ENCODE measurements around the gene C20orf144.

C20orf144 gene

DNA sequence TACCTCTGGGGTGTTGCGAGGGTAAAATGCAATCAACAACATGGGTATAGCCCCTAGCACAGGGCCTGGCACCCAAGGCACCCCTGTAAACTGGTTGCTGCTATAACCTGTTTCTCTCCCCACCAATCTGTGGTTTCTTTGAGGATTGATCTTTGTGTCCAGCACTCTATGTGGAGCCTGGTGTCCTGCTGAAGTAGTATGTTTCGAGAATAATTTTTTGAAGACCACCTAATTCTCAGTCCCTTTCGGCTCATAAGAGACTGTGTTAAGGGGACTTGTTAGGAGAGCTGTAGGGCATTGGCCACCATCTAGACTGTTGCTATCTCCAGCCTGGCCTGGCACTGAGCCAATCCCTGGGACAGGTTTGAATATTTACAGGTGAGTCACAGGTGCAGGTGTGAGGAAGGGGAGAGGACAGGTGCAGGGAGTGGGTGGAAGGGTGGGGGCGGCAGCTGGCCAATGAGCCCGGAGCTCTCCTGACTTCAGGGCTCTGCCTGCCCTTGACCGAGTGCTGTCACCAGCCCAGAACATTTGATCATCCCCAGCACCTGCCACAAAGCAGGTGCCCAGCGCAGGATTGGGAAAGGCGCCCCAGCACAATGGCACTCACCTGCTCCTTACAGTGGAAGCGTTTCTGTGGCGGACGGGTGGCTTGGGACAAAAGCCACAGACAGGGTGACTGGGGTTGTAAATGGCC lies 8.1 kb upstream of the C20orf144 start:
- Histone ChIP-seq H4K20me1 (peaks cover 0 to 46% (median 0%) of the 10 kb centered on the region in 11 experiments; a peak in 6 of 22 replicates), H3K27me3 (no peaks in the 10 kb centered on the region), H3K9ac (no peak overlapping the region), H3K9me3 (replicated peaks in 1 of 11) (no peaks in the 10 kb centered on the region), H3K4me1 (peaks cover 0 to 8% (median 4%) of the 10 kb centered on the region in 10 experiments; a peak in 10 of 20 replicates), H3K4me3 (no peak overlapping the region), H3K4me2 (no peak overlapping the region), H3K36me3 (peaks cover 0 to 22% (median 7%) of the 10 kb centered on the region in 11 experiments; a peak in 10 of 22 replicates), H3K27ac (no peak overlapping the region)
- no peak for TF ChIP-seq Cebpa-rat (IDR thresholded peaks at IDR 0.05)

GRCh38 chr20:33654680-33655161 lies 7.4 kb upstream of the C20orf144 start:
- peaks cover 0 to 47% (median 0%) of the 10 kb centered on the region in 11 experiments; a peak in 4 of 22 replicates for H4K20me1 ChIP-seq
- no peak overlapping the region for H3K9ac ChIP-seq
- H3K4me2 ChIP-seq, result no peak overlapping the region
- H3K4me1 ChIP-seq, result peaks cover 0 to 8% (median 2%) of the 10 kb centered on the region in 10 experiments; a peak in 11 of 20 replicates
- H3K27me3 ChIP-seq, result no peaks in the 10 kb centered on the region
- no peak for TF ChIP-seq Cebpa-rat (IDR thresholded peaks at IDR 0.05)
- H3K27ac ChIP-seq, result no peak overlapping the region
- H3K36me3 ChIP-seq, result peaks cover 4 to 29% (median 14%) of the 10 kb centered on the region in 11 experiments; a peak in 12 of 22 replicates
- H3K4me3 ChIP-seq, result no peak overlapping the region
- no peaks in the 10 kb centered on the region for H3K9me3 ChIP-seq (replicated peaks in 1 of 11)

GRCh38 chr20:33655164-33655563 lies 7.0 kb upstream of the C20orf144 start:
- TF ChIP-seq Cebpa-rat (IDR thresholded peaks at IDR 0.05), result no peak
- Histone ChIP-seq H3K27ac (no peak overlapping the region), H3K4me2 (no peak overlapping the region), H3K4me3 (no peak overlapping the region), H3K9ac (no peak overlapping the region), H4K20me1 (peaks cover 0 to 47% (median 0%) of the 10 kb centered on the region in 11 experiments; a peak in 4 of 22 replicates), H3K27me3 (no peaks in the 10 kb centered on the region), H3K36me3 (peaks cover 4 to 33% (median 18%) of the 10 kb centered on the region in 11 experiments; a peak in 13 of 22 replicates), H3K4me1 (peaks cover 2 to 8% (median 6%) of the 10 kb centered on the region in 10 experiments; a peak in 17 of 20 replicates), H3K9me3 (replicated peaks in 1 of 11) (no peaks in the 10 kb centered on the region)

- H3K4me2 ChIP-seq, result no peak overlapping the region
- TF ChIP-seq Cebpa-rat (IDR thresholded peaks at IDR 0.05), result no peak
- H3K4me3 ChIP-seq, result no peak overlapping the region
- H4K20me1 ChIP-seq, result peaks cover 0 to 45% (median 0%) of the 10 kb centered on the region in 11 experiments; a peak in 4 of 22 replicates
- H3K27ac ChIP-seq, result no peak overlapping the region
- H3K27me3 ChIP-seq, result no peaks in the 10 kb centered on the region
- H3K9ac ChIP-seq, result no peak overlapping the region; a peak in 1 of 22 replicates
- H3K4me1 ChIP-seq, result peaks cover 6 to 17% (median 13%) of the 10 kb centered on the region in 10 experiments; a peak in 18 of 20 replicates
- no peaks in the 10 kb centered on the region for H3K9me3 ChIP-seq (replicated peaks in 1 of 11)
- peaks cover 4 to 34% (median 18%) of the 10 kb centered on the region in 11 experiments; a peak in 13 of 22 replicates for H3K36me3 ChIP-seq
These were observed 5.9 kb upstream of the C20orf144 start for GRCh38 chr20:33656010-33656782.

DNA sequence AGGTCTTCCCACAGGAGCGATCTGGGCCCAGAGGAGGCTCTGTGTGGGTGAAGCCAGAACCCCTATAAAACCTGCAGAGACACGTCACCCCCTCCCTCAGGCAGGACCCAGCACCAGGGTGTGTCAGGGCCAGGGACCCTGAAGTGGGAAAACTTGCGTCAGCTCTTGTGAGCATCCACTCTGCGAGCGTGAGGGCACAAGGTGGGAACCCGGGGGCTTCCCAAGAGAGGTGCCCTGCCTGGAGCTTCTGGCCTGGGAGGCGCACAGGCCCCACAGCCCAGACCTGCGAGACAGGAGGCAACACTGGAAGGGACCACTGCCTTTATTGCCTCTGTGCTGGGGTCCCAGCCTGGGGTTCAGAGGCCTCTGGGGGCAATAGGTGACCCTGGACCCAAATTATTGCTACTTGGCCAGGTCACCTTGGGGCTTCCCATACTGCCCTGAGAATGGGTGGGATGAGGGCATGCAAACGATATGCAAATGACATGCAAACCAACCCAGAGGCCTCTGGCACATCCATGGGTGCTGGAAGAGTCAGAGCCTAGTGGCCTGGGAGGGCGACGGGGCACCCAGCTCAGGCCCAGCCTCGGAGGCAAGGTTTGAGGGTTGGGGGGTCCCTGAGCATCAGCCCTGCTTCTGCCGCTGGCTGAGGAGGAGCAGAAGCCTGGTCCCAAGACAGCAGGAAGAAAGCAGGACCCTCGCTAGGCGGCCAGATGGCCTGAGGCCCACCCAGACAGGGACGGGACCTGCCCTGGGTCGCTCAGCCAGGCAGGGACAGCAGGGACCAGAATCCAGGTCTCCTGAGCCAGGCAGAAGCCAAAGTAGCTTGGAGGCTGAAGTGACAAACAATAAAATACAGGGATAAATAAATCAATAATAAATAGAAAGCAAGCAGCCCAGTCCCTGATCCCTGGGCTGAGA lies 5.1 kb upstream of the C20orf144 start:
- no peak for TF ChIP-seq Cebpa-rat (IDR thresholded peaks at IDR 0.05)
- H4K20me1 ChIP-seq, result peaks cover 0 to 39% (median 0%) of the 10 kb centered on the region in 11 experiments; a peak in 6 of 22 replicates

GRCh38 chr20:33657704-33658095 lies 4.4 kb upstream of the C20orf144 start:
- peaks cover 10 to 23% (median 16%) of the 10 kb centered on the region in 10 experiments for H3K4me1 ChIP-seq
- no peak overlapping the region for H3K27ac ChIP-seq
- no peaks in the 10 kb centered on the region for H3K9me3 ChIP-seq (replicated peaks in 1 of 11)
- no peak overlapping the region for H3K4me3 ChIP-seq
- peaks cover 4 to 34% (median 18%) of the 10 kb centered on the region in 11 experiments; a peak in 13 of 22 replicates for H3K36me3 ChIP-seq
- no peak for TF ChIP-seq Cebpa-rat (IDR thresholded peaks at IDR 0.05)
- peaks cover 0 to 39% (median 0%) of the 10 kb centered on the region in 11 experiments; a peak in 6 of 22 replicates for H4K20me1 ChIP-seq
- H3K9ac ChIP-seq, result no peak overlapping the region
- H3K4me2 ChIP-seq, result no peak overlapping the region
- no peaks in the 10 kb centered on the region for H3K27me3 ChIP-seq

More for the DNA sequence above, 5.1 kb upstream of the C20orf144 start:
- peaks cover 6 to 20% (median 13%) of the 10 kb centered on the region in 10 experiments; a peak in 18 of 20 replicates for H3K4me1 ChIP-seq
- H3K9me3 ChIP-seq (replicated peaks in 1 of 11), result no peaks in the 10 kb centered on the region
- H3K9ac ChIP-seq, result no peak overlapping the region
- no peak overlapping the region for H3K4me2 ChIP-seq
- H3K27me3 ChIP-seq, result no peaks in the 10 kb centered on the region
- no peak overlapping the region for H3K27ac ChIP-seq
- peaks cover 4 to 34% (median 18%) of the 10 kb centered on the region in 11 experiments; a peak in 13 of 22 replicates for H3K36me3 ChIP-seq
- no peak overlapping the region for H3K4me3 ChIP-seq

DNA sequence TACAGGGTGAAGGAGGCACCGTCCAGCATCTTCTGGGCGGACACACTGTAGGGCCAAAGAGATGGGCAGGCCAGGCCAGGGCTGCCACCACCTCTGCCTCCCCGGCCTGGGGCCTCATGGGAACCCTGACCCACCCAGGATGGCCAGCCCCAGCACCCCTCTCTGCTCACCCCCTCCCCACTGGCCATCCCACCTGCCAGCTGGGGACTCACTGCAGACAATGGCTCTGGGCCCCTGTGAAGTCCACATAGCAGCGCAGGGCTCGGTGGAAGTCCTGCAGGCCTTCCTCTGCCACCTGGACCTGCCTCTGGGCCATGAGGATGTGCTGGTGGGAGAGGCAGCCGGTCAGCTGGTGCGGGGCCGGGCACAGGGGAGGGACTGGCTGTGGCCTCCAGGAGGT lies 3.6 kb upstream of the C20orf144 start:
- no peak overlapping the region for H3K9ac ChIP-seq

GRCh38 chr20:33658929-33659328 lies 3.2 kb upstream of the C20orf144 start:
- H3K9ac ChIP-seq, result no peak overlapping the region

More for the DNA sequence above, 3.6 kb upstream of the C20orf144 start:
- peaks cover 4 to 34% (median 18%) of the 10 kb centered on the region in 11 experiments; a peak in 13 of 22 replicates for H3K36me3 ChIP-seq
- H3K4me3 ChIP-seq, result no peak overlapping the region
- peaks cover 11 to 30% (median 23%) of the 10 kb centered on the region in 10 experiments for H3K4me1 ChIP-seq
- H3K27ac ChIP-seq, result no peak overlapping the region
- no peaks in the 10 kb centered on the region for H3K27me3 ChIP-seq
- no peaks in the 10 kb centered on the region for H3K9me3 ChIP-seq (replicated peaks in 1 of 11)
- no peak overlapping the region for H3K4me2 ChIP-seq
- H4K20me1 ChIP-seq, result peaks cover 0 to 33% (median 0%) of the 10 kb centered on the region in 11 experiments; a peak in 6 of 22 replicates
- no peak for TF ChIP-seq Cebpa-rat (IDR thresholded peaks at IDR 0.05)

More at GRCh38 chr20:33658929-33659328, 3.2 kb upstream of the C20orf144 start:
- peaks cover 4 to 34% (median 18%) of the 10 kb centered on the region in 11 experiments; a peak in 13 of 22 replicates for H3K36me3 ChIP-seq
- H3K27me3 ChIP-seq, result no peaks in the 10 kb centered on the region
- no peak overlapping the region for H3K4me3 ChIP-seq
- H3K9me3 ChIP-seq (replicated peaks in 1 of 11), result no peaks in the 10 kb centered on the region
- no peak overlapping the region for H3K4me2 ChIP-seq
- peaks cover 0 to 29% (median 0%) of the 10 kb centered on the region in 11 experiments; a peak in 6 of 22 replicates for H4K20me1 ChIP-seq
- no peak for TF ChIP-seq Cebpa-rat (IDR thresholded peaks at IDR 0.05)
- no peak overlapping the region for H3K27ac ChIP-seq
- H3K4me1 ChIP-seq, result peaks cover 10 to 33% (median 26%) of the 10 kb centered on the region in 10 experiments

Measured in BLaER1 treated with 17β-estradiol and CSF1 and Interleukin-3, amounts not matched to agents 10 nM and 100 nM (cell line).